ENCODE results near the gene SRSF12.

Gene SRSF12

GRCh38 chr6:89117211-89118108 lies at the start of gene SRSF12:
Gene SRSF12 (minus strand): TSS chr6:89118071. CDS start chr6:89117887, 184 bp downstream.
- no peak for DNase-seq (ENCODE audit: low read depth)

- no peak for DNase-seq (ENCODE audit: low read depth)
Observed at GRCh38 chr6:89162047-89162371, 44.1 kb upstream of the SRSF12 start.

GRCh38 chr6:89161326-89162046 lies 43.6 kb upstream of the SRSF12 start:
- DNase-seq (ENCODE audit: low read depth), result no peak

DNA sequence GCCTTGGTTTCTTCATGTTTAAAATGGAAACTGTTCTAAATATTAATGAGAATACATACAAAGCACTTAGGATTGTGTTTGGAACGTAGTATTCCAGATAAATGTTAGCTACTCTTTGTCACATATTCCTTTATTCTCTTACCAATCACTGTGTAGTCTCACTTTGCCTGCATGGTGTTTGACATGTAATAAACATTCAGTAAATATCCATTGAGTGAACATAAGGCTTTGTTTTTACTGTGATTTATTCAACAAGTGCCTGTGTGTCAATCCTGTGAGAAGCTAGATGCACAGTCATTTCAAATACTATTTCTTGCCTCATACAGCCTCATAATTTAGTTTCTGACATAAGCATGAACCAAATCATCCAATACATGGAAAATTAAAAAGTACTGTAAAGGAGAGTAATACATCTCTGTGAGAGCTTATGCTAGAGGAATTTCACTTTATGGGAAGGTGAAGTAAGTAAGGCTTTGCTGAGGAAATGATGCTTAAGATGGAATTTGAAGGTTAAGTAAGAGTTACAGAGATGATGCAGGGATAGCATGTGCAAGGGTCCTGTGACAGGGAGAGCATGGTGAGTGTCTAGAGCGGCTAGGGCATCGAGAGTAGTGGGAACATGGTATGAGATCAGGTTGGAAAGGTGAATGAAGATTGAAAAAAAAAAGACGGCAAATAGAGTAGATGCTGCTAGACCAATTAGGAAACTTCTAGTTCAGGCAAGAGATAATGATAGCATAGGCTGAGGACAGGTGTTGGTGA lies 42.6 kb upstream of the SRSF12 start:
- DNase-seq (ENCODE audit: low read depth), result no peak

- no peak for DNase-seq (ENCODE audit: low read depth)
Observed at GRCh38 chr6:89154131-89154530, 36.3 kb upstream of the SRSF12 start.

GRCh38 chr6:89148016-89148750 lies 30.3 kb upstream of the SRSF12 start:
- DNase-seq (ENCODE audit: low read depth), result no peak

GRCh38 chr6:89146718-89147700 lies 29.1 kb upstream of the SRSF12 start:
- DNase-seq (ENCODE audit: low read depth), result no peak

DNA sequence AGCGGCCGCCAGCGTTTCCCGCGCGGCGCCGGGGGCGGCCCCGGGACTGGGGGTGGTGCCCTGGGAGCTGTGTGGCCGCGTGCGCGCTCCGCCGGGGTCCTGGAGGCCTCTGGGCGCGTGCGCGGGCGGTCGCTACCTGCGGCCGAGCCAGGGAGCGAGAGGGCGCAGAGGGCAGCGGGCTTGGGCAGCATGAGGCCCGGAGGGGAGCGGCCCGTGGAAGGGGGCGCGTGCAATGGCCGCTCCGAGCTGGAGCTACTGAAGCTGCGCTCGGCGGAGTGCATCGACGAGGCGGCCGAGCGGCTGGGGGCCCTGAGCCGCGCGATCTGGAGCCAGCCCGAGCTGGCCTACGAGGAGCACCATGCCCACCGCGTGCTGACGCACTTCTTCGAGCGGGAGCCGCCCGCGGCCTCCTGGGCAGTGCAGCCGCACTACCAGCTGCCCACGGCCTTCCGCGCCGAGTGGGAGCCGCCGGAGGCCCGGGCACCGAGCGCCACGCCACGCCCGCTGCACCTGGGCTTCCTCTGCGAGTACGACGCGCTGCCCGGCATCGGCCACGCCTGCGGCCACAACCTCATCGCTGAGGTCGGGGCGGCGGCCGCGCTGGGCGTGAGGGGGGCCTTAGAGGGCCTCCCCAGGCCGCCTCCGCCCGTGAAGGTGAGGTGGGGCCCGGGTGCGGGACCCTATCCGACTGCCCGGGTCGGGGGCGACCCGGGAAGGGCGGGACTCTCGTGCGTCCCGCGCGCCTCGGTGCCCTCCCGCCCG lies 28.3 kb upstream of the SRSF12 start, which contains the start of gene PM20D2:
Gene PM20D2 (plus strand): TSS at position 100 of the 762 bp plus-strand sequence. CDS start 90 bp downstream, at position 190.
- DNase-seq (ENCODE audit: low read depth), result no peak

DNA sequence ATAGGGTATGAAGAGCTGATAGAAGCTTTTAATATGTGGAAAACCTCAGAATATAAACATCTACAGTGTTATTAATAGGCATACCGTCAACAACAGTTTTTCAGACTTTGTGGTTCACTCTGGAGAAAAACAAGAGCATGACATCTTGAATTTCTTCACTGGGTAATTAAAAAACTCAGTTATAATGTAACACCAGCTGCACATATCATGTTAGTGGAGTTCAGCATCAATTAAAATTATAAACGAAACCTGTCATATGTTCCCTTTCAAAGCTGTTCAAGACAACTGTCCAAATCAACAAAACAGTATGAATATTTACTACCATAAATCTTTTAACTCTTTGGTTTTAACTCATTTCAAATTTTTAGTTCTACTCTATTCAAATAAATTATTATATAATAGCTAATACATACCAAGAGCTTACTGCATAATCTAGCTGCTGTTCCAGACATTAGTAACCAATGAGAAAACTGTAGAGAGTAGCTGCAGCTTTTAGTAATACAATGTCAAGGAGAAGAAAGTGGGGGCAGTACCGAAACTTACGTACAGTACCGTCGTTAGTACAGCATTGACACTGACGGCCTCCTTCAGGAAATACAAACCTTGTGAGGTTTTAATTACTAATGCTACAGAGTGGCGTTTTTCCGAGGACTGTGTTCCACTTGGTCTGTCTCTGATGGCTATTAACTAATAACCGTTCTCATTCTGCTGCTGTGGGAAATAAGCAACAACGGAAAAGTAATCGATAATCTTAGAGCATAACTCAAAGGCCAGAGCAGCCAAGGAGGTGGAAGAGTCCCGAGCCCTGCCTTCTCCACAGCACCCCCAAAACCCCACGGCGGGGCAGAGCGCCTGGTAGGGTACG lies 27.5 kb upstream of the SRSF12 start:
- DNase-seq (ENCODE audit: low read depth), result no peak

DNA sequence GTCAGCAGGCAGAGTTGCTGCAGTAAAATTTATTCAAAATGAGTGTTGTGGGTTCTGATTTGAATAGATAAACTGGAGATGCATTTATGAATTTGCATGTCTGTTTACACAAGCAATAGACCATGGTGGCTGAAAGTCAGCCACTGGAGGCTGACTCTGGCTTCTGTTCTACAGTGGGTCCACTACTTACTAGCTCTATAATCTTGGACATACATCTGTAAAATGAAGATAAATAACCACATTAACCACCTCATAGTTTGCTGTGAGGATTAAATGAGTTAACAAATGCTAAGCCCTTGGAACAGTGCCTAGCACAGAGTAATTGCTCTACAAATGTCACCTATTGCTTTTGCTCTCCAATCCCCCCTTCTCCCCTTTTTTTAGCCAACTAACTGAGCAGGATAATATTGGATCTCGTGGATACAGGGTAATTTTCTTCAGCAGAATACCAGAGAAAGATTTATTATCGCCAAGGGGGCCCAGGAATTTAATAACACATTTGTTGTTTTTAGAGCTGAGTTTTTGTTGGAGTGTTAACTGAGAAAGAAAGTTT lies 26.6 kb upstream of the SRSF12 start:
- DNase-seq (ENCODE audit: low read depth), result no peak

GRCh38 chr6:89140347-89141156 lies 22.7 kb upstream of the SRSF12 start:
- no peak for DNase-seq (ENCODE audit: low read depth)

DNA sequence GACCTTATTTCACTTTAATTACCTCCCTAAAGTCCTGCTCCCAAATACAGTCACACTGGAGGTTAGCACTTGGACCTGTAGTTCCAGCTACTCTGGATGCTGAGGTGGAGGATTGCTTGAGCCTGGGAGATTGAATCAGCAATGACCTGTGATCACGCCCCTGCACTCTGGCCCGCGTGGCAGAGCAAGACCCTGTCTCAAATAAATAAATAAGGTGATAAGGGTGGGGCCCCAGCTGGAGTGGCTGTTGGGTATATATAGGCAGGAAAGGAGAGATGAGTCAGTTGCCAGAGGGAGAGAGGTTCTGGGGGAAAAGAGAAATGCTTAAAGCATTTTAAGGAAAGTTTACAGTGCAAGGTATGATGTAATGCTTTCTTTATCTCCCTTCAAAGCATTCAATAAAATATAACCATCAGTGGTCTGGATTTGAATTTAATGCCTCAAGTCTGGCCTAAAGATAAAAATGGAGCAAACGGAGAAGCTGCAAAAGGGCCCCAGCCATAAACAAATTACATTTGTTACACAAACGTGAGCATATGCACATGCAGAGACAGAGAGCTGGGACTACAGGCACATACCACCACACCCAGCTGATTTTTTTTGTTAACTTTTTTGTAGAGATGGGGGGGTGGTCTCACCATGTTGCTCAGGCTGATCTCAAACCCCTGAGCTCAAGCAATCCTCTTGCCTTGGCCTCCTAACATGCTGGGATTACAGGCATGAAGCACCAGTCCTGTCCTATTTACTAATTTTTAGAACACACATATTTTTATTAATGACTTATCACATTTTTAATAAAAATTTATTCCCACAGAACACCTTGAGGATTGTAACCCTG lies 21.9 kb upstream of the SRSF12 start:
- no peak for DNase-seq (ENCODE audit: low read depth)

DNA sequence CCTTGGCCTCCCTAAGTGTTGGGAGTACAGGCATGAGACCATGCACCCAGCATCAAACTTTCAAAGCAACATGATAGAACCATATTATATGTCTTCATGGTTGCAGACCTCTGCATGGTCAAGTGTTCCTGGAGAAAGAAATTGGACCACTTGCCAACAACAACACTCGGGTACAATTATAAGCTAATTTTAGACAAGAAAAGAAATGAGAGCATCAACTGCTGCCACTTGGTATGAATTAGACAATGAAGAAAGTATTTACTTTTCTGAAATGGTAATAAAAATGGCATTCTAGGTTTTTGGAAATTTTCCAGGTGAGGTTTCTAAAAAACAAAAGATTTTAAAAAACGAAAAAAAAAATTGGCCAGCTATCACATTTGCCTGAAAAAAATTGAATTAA lies 20.3 kb upstream of the SRSF12 start:
- DNase-seq (ENCODE audit: low read depth), result no peak

DNA sequence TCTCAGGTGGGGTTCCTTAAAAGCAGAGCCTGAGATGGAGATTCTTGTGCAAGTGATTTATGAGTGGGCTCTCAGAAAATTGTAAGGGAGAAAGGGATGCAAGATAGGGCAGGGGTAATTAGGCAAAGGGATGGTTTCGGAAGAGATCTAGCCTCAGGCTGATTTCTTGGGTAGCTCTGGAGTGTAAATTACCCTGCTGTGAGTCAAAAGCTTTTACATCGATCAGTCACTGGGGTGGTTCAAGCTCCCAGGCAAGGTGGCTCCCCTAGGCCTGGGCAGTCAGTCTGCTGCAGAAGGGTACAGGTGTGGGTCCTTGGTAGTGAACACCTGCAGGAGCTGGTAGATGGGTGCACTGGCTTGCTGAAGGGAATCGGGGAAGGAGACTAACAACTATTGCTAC lies 16.9 kb upstream of the SRSF12 start:
- no peak for DNase-seq (ENCODE audit: low read depth)

DNA sequence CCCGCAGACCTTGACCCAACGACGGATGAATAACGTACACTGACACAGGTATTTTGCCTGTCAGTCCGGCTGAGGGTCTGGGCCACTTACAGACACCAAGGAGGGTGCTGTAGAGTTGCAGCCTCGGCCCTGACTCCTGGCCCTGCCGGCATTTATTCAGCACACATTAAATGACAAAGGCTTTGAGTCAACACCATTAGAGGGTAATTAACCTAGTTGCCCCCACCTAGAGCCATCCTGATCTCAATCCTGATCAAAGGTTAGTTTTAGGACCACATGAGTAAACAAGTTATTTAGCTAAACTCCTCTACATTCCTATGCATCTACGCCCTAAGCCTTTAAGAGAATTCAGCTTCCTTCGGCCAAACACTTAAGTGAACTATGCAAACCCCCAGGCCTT lies 16.1 kb upstream of the SRSF12 start:
- no peak for DNase-seq (ENCODE audit: low read depth)

- no peak for DNase-seq (ENCODE audit: low read depth)
Observed at GRCh38 chr6:89132057-89132456, 14.2 kb upstream of the SRSF12 start.

- no peak for DNase-seq (ENCODE audit: low read depth)
Observed at GRCh38 chr6:89131599-89131998, 13.7 kb upstream of the SRSF12 start.

All from CMK (cell line).